ENCODE data around the gene ACIN1. TPM values are rescaled to one million over a fixed set of nuclear protein-coding genes. Genes with fewer than 3 reads are reported as not detected.
"Not testable (repeated sequence)": the region's sequence is repeated elsewhere in the genome, so short reads cannot be mapped to it uniquely, and the experiment has no call there.

ACIN1 gene
- total RNA-seq, 1 donor from 2014 or later = 161 TPM

DNA sequence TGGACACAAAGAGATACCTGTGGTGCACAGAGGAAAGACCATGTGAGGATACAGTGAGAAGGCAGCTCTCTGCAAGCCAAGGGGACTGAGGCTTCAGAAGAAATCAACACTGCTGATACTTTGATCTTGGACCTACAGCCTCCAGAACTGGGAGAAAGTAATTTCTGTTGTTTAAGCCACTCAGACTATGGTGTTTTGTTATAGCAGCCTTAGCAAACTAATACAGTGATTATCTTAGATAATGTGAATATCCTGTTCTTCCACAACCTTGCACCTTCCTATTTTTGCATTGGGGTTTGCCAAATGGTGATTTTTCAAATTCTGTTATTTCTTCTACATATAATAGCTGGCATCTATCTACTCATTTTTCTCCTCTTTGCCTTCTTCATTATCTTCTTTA lies 76.8 kb downstream of the ACIN1 start:
- no peaks in the 10 kb centered on the region for H3K4me1 ChIP-seq
- H3K36me3 ChIP-seq = no peaks in the 10 kb centered on the region
- no peaks in the 10 kb centered on the region for H3K9me3 ChIP-seq
- DNase-seq (no peak), ATAC-seq (no peak)
- TF ChIP-seq CTCF (IDR thresholded peaks at IDR 0.05) = no peak
- intact Hi-C loops (cut with DNase I) = no loop called here
- H3K4me3 ChIP-seq = no peak overlapping the region
- H3K27ac ChIP-seq = no peak overlapping the region
- H3K27me3 ChIP-seq = no peaks in the 10 kb centered on the region

GRCh38 chr14:23017091-23017490 lies 77.8 kb downstream of the ACIN1 start:
- Histone ChIP-seq H3K36me3 (no peaks in the 10 kb centered on the region), H3K4me1 (no peaks in the 10 kb centered on the region), H3K27ac (no peak overlapping the region), H3K9me3 (no peaks in the 10 kb centered on the region), H3K4me3 (no peak overlapping the region), H3K27me3 (no peaks in the 10 kb centered on the region)
- ATAC-seq (no peak), DNase-seq (no peak)
- intact Hi-C loops (cut with DNase I) = no loop called here
- no peak for TF ChIP-seq CTCF (IDR thresholded peaks at IDR 0.05)

DNA sequence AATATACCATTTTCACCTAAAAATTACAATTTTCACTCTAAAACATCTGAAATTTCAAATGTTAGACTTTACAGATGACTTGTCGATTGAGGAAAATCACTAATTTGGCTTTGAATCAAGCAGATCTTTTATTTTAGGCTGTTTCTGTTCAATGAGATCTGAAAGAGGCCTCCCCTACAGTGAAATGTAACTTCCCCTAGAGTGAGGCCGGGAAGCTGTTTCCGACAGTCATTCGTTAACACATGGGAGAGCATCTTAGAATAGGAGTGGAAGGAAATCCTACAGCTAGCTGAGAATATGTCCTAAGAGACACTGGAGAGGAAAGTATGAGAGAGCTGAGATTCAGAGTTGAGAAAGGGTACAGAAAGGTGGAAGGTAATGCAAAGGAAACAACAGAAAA lies 79.3 kb downstream of the ACIN1 start:
- H3K27ac ChIP-seq = no peak overlapping the region
- ATAC-seq (no peak), DNase-seq (no peak)
- H3K4me3 ChIP-seq = no peak overlapping the region
- no peak for TF ChIP-seq CTCF (IDR thresholded peaks at IDR 0.05)
- H3K27me3 ChIP-seq = no peaks in the 10 kb centered on the region
- no peaks in the 10 kb centered on the region for H3K9me3 ChIP-seq
- no peaks in the 10 kb centered on the region for H3K4me1 ChIP-seq
- no peaks in the 10 kb centered on the region for H3K36me3 ChIP-seq
- intact Hi-C loops (cut with DNase I) = no loop called here

- H3K4me1 ChIP-seq = peaks cover 10% of the 10 kb centered on the region
- H3K4me3 ChIP-seq; intact Hi-C loops (cut with DNase I); H3K27me3 ChIP-seq; DNase-seq; ATAC-seq; H3K9me3 ChIP-seq; H3K27ac ChIP-seq; H3K36me3 ChIP-seq: not testable (repeated sequence)
Observed at GRCh38 chr14:23013749-23014054, 81.2 kb downstream of the ACIN1 start.

- ATAC-seq = no peak
- Histone ChIP-seq H3K27me3 (no peaks in the 10 kb centered on the region), H3K4me3 (no peak overlapping the region), H3K9me3 (no peaks in the 10 kb centered on the region), H3K27ac (no peak overlapping the region), H3K4me1 (peaks cover 10% of the 10 kb centered on the region), H3K36me3 (no peaks in the 10 kb centered on the region)
- no peak for DNase-seq
- intact Hi-C loops (cut with DNase I) = no loop called here
- TF ChIP-seq CTCF (IDR thresholded peaks at IDR 0.05) = no peak
Observed at GRCh38 chr14:23013054-23013748, 81.7 kb downstream of the ACIN1 start.

GRCh38 chr14:23009939-23010726 lies 84.8 kb downstream of the ACIN1 start, which contains the start of gene C14orf93:
C14orf93 (minus strand) TSS chr14:23010143; CDS start chr14:22999023, 11,120 bp downstream.
- peak within 1 kb of the TSS; percentile 62 for H3K4me3 ChIP-seq
- peak; percentile 94 for DNase-seq
- no peaks in the 10 kb centered on the region for H3K36me3 ChIP-seq
- H3K27ac ChIP-seq = peak within 1 kb of the TSS; percentile 82
- intact Hi-C loops (cut with DNase I) = no loop called here
- H3K4me1 ChIP-seq = peaks cover 19% of the 10 kb centered on the region
- no peaks in the 10 kb centered on the region for H3K27me3 ChIP-seq
- no peaks in the 10 kb centered on the region for H3K9me3 ChIP-seq
- peak; percentile 74 for ATAC-seq
- TF ChIP-seq CTCF (IDR thresholded peaks at IDR 0.05) = no peak
